Brain microvascular endothelial cell (primary cell): ENCODE measurements around the gene THEM4.

Experiments
- DNase-seq: peaks from one replicate; pipeline ENCODE4 v3.0.0-alpha.2; 2020
- H3K27ac ChIP-seq: fragments of 250-450 bp; sonication (Bioruptor Pico); 2 replicates; pipeline ENCODE4 v1.5.1; 2020; ENCODE audit warnings: mild to moderate bottlenecking, moderate library complexity
- H3K27me3 ChIP-seq: fragments of 250-450 bp; sonication (Bioruptor Pico); replicated peaks from 2 replicates; pipeline ENCODE4 v1.5.1; 2020; ENCODE audit warnings: mild to moderate bottlenecking
- H3K36me3 ChIP-seq: fragments of 250-450 bp; sonication (Bioruptor Pico); replicated peaks from 2 replicates; pipeline ENCODE4 v1.5.1; 2020; ENCODE audit warnings: mild to moderate bottlenecking
- H3K4me3 ChIP-seq: 2 replicates; pipeline ENCODE4 v1.5.1; 2011; ENCODE audit warnings: low read depth, mild to moderate bottlenecking, control low read depth, low read length, moderate library complexity
- CTCF ChIP-seq: IDR thresholded peaks from 2 replicates; pipeline ENCODE4 v1.5.1; 2011; ENCODE audit warnings: low read depth, mild to moderate bottlenecking, moderate library complexity, low read length, control low read depth, inconsistent platforms; ENCODE audit errors: missing control alignments
- in situ Hi-C: cut with HindIII; loops from 2 replicates; pipeline ENCODE4 v1.10.0; 2017; ENCODE audit warnings: low sequenced_read_pairs, low pct_ligation_motif_present

The THEM4 gene

GRCh38 chr1:151852733-151853132 lies 56.6 kb downstream of the THEM4 start:
- TF ChIP-seq CTCF: no peak
- Histone ChIP-seq H3K36me3 (no peaks in the 10 kb centered on the region), H3K4me3 (no peak overlapping the region), H3K27me3 (no peaks in the 10 kb centered on the region), H3K27ac (no peak overlapping the region)
- no peak for DNase-seq
- in situ Hi-C loops: no loop called here

GRCh38 chr1:151851886-151852285 lies 57.4 kb downstream of the THEM4 start:
- in situ Hi-C loops: no loop called here
- H3K36me3 ChIP-seq: no peaks in the 10 kb centered on the region
- no peak for DNase-seq
- TF ChIP-seq CTCF: no peak
- no peaks in the 10 kb centered on the region for H3K27me3 ChIP-seq
- no peak overlapping the region for H3K27ac ChIP-seq
- no peak overlapping the region for H3K4me3 ChIP-seq

GRCh38 chr1:151849871-151850270 lies 59.4 kb downstream of the THEM4 start:
- no peak overlapping the region for H3K4me3 ChIP-seq
- in situ Hi-C loops: no loop called here
- no peak for TF ChIP-seq CTCF
- no peak overlapping the region for H3K27ac ChIP-seq
- H3K36me3 ChIP-seq: no peaks in the 10 kb centered on the region
- H3K27me3 ChIP-seq: no peaks in the 10 kb centered on the region
- no peak for DNase-seq

GRCh38 chr1:151849126-151849525 lies 60.2 kb downstream of the THEM4 start:
- no peak for DNase-seq
- no peak for TF ChIP-seq CTCF
- Histone ChIP-seq H3K36me3 (no peaks in the 10 kb centered on the region), H3K27ac (no peak overlapping the region), H3K4me3 (no peak overlapping the region), H3K27me3 (no peaks in the 10 kb centered on the region)
- in situ Hi-C loops: no loop called here

- Histone ChIP-seq H3K4me3 (no peak overlapping the region), H3K36me3 (no peaks in the 10 kb centered on the region), H3K27me3 (no peaks in the 10 kb centered on the region), H3K27ac (no peak overlapping the region)
- DNase-seq: no peak
- no peak for TF ChIP-seq CTCF
- in situ Hi-C loops: no loop called here
These were observed 61.3 kb downstream of the THEM4 start for GRCh38 chr1:151847867-151848596.

GRCh38 chr1:151846686-151847237 lies 62.5 kb downstream of the THEM4 start:
- H3K27me3 ChIP-seq: no peaks in the 10 kb centered on the region
- TF ChIP-seq CTCF: no peak
- in situ Hi-C loops: no loop called here
- no peak overlapping the region for H3K27ac ChIP-seq
- no peaks in the 10 kb centered on the region for H3K36me3 ChIP-seq
- no peak for DNase-seq
- H3K4me3 ChIP-seq: no peak overlapping the region
